ENCODE data around the gene LXN.

Gene LXN

DNA sequence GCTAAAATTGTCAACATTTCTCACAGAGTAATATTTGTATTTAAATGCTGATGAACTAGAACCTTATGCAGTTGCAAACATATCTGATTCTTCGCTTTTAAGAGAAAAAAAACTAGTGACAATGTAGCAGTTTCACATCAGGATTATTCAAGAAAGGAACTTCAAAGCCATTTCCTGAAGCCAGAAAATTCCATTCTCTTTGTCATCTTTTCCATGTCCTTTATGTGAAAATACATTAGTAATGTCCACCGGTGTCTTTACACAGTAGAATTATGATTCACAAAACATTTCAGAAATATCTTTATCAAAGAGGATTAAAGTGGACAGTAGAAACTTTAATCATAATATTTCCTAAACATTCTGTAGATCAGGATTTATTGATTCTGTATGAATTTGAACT lies 12.7 kb upstream of the LXN start:
- TF ChIP-seq GATA2 (IDR thresholded peaks at IDR 0.05; ENCODE audit: low read depth, low read length) (no peak), GATA3 (IDR thresholded peaks at IDR 0.05; ENCODE audit: low read depth, low read length) (no peak)

DNA sequence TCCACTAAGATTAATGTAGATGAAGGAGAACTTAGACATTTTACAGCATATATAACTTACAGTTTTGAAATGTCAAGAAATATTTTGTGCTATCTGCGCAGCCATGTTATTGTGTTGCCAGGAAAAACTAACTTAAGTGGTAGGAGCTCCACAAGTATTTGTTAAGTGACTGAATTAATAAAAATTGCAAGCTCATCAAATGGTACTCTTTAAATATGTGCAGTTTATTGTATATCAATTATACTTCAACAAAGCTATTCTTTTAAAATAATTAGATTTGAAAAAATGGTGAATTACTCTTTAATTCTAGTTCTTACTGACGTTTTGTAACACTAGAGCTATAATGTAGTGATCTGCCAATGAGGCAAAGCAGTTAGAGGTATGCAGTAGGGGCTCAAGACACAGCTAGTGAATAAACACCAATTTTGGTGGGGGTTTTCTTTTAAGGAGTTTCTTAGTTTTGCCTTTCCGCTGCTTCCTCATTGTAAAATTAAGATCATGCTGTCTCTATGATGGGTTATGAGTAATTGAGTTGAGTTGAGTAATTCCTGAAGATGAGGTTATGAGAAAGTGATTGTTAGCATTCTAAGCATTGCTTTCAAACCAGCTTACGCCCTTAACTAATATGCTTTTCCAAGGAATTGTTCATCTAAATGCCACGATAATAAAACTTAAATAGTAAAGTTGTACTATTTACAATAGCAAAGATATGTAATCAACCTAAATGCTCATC lies 10.9 kb upstream of the LXN start:
- TF ChIP-seq GATA2 (IDR thresholded peaks at IDR 0.05; ENCODE audit: low read depth, low read length) (no peak), GATA3 (IDR thresholded peaks at IDR 0.05; ENCODE audit: low read depth, low read length) (no peak)

DNA sequence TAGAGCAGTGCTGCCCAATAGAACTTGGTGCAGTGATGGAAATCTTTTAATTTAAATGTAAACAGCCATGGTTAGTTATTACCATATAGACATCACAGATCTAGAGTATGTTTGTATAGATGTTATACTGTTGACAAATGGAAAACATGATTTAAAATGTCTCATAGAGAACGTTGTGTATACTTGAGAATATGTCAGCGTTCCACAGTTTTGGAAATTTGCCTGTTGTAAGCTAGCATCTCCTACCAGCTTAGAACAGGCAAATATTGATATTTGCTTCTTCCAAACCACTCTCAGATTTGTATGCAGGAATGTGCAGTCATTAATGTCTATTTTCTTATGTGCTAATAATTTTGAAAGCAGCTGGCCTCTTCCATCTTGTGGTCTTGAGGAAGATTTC lies 8.4 kb upstream of the LXN start:
- TF ChIP-seq GATA3 (IDR thresholded peaks at IDR 0.05; ENCODE audit: low read depth, low read length) (no peak), GATA2 (IDR thresholded peaks at IDR 0.05; ENCODE audit: low read depth, low read length) (no peak)

DNA sequence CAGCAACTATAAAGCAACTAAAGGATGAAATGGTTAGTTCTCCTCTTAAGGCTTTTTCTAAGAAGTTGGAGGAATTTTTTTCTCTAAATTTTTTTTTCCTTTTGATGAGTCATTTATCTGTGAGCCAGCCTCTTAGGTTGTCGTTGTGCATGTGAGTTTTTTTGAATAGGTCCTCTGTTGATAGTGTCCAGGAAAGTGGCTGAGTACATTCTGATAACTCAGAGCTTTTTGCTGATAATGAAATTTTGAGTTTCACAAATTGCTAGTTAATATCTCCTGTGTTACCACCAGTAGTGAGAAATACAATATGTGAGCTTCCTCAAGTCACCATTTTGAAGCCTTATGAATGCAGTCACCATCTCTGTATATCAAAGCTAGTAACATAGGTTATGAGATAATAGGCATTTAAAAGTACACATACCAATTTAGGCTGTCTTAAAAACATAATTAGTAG lies 7.1 kb upstream of the LXN start:
- TF ChIP-seq GATA2 (IDR thresholded peaks at IDR 0.05; ENCODE audit: low read depth, low read length) (no peak), GATA3 (IDR thresholded peaks at IDR 0.05; ENCODE audit: low read depth, low read length) (no peak)

DNA sequence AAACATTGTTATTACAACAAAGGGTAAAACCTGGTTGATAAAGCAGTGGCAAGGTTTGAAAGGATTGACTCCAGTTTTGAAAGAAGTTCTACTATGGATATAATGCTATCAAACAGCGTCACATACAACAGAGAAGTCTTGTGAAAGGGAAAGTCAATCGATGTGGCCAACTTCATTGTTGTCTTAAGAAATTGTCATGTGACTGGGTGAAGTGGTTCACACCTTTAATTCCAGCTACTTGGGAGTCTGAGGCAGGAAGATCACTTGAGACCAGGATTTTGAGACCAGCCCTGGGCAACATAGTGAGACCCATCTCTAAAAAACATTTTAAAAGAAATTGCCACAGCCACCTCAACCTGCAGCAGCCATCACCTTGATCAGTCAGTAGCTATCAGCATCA lies 6.2 kb upstream of the LXN start:
- TF ChIP-seq GATA2 (IDR thresholded peaks at IDR 0.05; ENCODE audit: low read depth, low read length) (no peak), GATA3 (IDR thresholded peaks at IDR 0.05; ENCODE audit: low read depth, low read length) (no peak)

DNA sequence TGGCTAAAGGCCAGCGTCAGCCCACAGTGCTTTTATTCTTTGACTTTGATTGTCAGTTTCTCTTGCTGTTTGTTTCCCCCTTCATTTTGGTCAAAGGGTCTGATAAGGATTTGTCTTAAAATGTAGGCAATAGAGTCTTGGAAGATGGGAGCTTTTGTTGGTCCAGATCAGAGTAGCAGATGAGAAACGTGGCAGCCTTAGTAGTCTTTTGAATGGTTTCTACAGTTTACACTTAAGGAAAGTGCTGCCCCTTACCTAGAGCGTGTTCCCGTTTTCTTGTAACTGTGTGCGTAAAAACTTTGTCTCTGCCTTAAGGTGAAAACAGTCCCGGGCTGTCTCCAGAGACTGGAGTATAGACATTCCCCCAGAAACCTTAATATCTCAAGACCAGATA lies 630 bp downstream of the LXN start:
- TF ChIP-seq GATA2 (IDR thresholded peaks at IDR 0.05; ENCODE audit: low read depth, low read length): no peak

DNA sequence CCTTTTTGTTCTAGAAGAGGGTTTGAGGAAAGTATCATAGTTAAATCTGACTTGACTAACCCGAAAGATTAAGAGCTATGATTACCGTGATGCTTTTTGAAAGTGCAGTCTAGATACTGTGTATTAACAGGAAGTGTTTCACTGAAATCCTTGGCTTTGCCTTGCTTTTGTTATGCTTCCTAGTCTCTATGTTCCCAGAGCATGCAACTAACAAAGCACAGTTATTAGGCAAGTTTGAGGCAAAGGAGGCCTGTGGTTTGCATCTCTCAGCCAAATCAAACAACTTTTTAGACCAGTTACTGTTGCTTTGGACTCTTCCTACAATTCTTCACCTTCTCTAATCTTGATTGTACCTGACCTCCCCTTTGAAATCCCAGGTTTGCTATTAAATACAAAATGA lies 3.9 kb downstream of the LXN start:
- no peak for TF ChIP-seq GATA2 (IDR thresholded peaks at IDR 0.05; ENCODE audit: low read depth, low read length)
- no peak for TF ChIP-seq GATA3 (IDR thresholded peaks at IDR 0.05; ENCODE audit: low read depth, low read length)

DNA sequence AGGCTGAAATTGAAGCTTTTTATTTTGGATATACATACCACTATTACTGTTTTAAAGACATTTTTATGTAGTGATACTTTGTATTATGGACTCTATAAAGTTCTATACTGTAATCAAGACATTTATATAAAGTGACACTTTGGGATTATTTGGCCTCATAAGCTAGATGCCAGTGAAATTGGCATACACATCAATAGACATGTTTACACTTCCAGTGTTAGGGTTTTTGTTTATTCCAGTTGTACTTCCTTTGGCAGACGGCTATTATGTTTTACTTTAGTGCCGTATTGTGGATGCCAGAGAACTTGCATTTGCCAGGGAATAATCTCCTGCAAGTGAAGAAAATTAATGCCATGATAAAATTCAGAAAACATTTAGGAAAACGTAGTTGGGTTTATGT lies 6.0 kb downstream of the LXN start:
- no peak for TF ChIP-seq GATA2 (IDR thresholded peaks at IDR 0.05; ENCODE audit: low read depth, low read length)
- no peak for TF ChIP-seq GATA3 (IDR thresholded peaks at IDR 0.05; ENCODE audit: low read depth, low read length)

DNA sequence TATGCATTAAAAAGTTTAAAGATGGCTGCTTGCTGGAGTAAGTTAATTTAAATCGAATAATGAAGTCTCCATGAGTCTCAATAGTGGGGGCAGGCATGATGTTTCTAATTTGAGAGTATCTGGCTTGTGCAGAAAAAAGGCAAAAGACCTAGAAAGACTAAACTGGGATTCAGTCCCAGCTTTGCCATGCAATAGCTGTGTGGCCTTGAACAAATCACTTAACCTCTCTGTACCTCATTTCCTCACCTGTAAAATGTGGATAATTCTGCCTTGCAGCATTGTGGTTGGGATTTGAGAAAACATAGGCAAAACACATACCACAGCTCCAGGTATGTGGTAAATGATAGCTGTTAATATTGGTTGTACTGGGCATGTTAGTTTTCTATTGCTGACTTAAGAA lies 8.6 kb downstream of the LXN start:
- TF ChIP-seq GATA2 (IDR thresholded peaks at IDR 0.05; ENCODE audit: low read depth, low read length) (no peak), GATA3 (IDR thresholded peaks at IDR 0.05; ENCODE audit: low read depth, low read length) (no peak)

DNA sequence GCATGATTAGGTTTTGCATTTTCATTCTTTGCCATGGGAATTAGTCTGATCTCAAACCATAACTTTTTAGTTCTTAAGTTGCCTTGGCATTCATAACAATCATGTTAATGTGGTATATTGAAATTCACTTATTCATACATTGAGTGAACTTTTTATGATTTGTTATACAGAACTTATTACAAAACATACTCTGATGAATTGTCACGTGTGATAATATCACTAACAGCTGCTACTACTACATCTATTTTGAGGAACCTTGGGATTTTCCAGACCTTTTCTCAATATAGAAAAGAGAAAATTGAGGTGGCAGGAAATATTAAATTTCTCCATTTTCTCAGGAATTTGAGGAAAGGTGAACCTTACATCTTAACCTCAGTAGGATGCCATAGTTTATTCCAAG lies 9.2 kb downstream of the LXN start:
- TF ChIP-seq GATA2 (IDR thresholded peaks at IDR 0.05; ENCODE audit: low read depth, low read length): no peak
- TF ChIP-seq GATA3 (IDR thresholded peaks at IDR 0.05; ENCODE audit: low read depth, low read length): no peak

DNA sequence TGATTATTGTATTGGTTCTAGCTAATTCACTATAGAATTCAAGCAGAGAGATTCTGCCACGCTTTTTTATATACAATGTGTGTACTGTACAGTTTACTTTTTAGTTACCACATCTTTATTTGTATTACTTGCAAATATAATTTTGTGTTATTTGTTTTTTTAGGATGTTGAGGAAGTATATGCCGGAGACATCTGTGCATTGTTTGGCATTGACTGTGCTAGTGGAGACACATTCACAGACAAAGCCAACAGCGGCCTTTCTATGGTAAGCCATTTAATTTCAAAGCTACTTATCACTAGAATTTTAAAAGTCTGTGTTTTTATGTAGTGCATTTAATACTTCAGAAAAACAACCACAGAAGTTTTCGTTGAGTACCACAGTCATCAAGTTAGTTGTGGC lies 11.7 kb downstream of the LXN start:
- TF ChIP-seq GATA3 (IDR thresholded peaks at IDR 0.05; ENCODE audit: low read depth, low read length) (no peak), GATA2 (IDR thresholded peaks at IDR 0.05; ENCODE audit: low read depth, low read length) (no peak)

DNA sequence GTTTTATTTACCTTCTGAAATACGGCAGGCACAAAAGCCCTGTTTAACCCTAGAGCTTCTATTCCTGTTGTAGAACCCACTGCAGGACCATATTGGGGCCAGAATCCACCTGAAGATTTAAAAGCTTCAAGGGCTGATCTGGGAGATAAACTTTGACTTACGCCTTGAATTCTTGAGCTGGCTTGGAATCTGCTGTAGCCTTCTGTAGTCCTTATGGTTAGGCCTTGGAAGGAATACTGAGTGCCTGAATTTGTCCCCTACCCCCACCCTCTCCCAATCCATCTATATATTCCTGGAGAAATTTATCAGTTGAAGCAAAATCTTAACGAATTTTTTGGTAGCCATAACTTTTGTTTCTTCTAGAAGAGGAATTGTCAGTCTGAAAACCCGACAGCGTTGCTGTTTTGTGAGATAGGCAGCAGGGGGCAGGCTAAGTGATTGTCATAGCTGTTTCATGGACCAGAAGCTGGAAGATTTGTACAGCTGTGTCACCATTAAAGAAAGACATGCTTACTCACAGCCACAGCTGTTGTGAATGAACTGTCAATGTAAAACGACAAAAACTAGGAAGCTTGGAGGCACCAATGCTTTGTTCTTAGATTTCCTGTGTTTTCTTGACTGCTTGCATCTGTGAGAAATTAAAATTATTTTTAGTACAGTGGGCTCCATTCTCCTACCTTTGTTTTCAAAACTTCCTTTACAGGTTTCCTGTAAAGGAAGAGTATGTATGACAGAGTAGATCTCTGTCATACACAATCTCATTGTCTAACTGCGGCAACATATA lies 12.8 kb downstream of the LXN start:
- TF ChIP-seq GATA3 (IDR thresholded peaks at IDR 0.05; ENCODE audit: low read depth, low read length): no peak

DNA sequence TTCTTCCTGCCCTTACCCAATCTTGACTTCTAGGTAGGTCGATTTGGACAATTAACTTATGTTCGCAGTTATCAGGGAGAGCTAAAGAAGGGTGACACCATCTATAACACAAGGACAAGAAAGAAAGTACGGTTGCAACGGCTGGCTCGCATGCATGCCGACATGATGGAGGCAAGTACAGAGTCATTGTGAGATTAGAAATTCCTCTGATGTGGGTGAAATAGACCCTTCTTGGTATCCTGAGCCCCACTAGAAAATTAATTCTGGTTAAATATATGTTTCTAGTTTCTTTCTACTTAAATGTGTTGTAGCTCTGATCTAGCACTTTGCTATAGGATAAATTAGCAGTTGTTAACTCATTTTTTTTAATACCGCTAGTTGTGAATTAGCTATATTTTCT lies 13.6 kb downstream of the LXN start:
- TF ChIP-seq GATA3 (IDR thresholded peaks at IDR 0.05; ENCODE audit: low read depth, low read length): no peak

DNA sequence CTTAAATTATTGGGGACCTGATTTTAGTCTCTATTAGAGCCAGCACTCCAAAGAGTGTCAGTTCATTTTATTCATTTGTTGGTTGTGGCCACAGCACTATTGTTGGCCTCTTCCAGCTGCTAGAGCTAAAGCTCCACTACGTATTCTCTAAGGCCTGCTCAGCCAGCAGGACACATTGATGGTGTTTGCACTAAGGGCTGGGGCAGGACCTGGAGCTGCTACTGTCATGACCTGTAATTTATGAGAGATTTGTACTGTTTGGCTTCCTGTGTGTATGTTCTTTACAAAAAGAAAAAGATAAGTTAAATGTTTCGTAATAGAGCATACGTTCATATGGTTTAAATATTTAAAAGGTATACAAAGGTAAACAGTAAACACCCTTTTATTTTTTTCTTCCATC lies 20.0 kb downstream of the LXN start:
- TF ChIP-seq GATA2 (IDR thresholded peaks at IDR 0.05; ENCODE audit: low read depth, low read length) (no peak), GATA3 (IDR thresholded peaks at IDR 0.05; ENCODE audit: low read depth, low read length) (no peak)

DNA sequence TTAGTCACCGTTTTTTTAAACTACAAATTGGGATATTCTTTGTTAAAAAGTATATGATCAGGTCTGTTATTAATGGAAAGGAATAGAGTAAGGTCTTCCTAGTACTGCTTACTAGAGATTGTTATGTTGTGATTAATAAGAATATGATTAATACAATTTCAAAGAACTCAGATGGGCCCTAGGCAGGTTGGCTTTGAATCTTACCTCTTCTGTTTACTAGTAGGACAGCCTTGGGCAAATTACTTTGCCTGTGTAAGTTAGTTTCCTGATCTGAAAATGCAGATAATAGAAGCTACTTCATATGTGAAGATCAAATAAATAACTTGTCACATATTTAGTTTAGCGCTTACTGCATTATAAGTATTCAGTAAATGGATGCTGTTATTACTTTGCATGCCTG lies 21.3 kb downstream of the LXN start:
- TF ChIP-seq GATA3 (IDR thresholded peaks at IDR 0.05; ENCODE audit: low read depth, low read length): no peak
- TF ChIP-seq GATA2 (IDR thresholded peaks at IDR 0.05; ENCODE audit: low read depth, low read length): no peak
